HG02885 (cell line): Measurements from ENCODE around the gene TMC6.
"Not testable (repeated sequence)": the region's sequence is repeated elsewhere in the genome, so short reads cannot be mapped to it uniquely, and the experiment has no call there.

Experiments used
- ATAC-seq: cut with Tn5 transposase; IDR thresholded peaks from one replicate; pipeline ENCODE4 v1.9.1; 2021; ENCODE audit warnings: mild to moderate bottlenecking; ENCODE audit not compliant: unreplicated experiment, poor library complexity

Gene TMC6

GRCh38 chr17:78089576-78090281, 38.8 kb downstream of the TMC6 start:
- no peak for ATAC-seq

- no peak for ATAC-seq
Measured at GRCh38 chr17:78088529-78088928, 40.0 kb downstream of the TMC6 start.

- ATAC-seq, result no peak
Measured at GRCh38 chr17:78086740-78087139, 41.8 kb downstream of the TMC6 start.

GRCh38 chr17:78082988-78083387, 45.6 kb downstream of the TMC6 start:
- no peak for ATAC-seq

GRCh38 chr17:78082355-78082872, 46.1 kb downstream of the TMC6 start:
- ATAC-seq, result not testable (repeated sequence)

- no peak for ATAC-seq
Measured at GRCh38 chr17:78081551-78081950, 47.0 kb downstream of the TMC6 start.

GRCh38 chr17:78079253-78079652, 49.3 kb downstream of the TMC6 start:
- no peak for ATAC-seq

GRCh38 chr17:78075545-78075944, 53.0 kb downstream of the TMC6 start:
- ATAC-seq, result no peak

- no peak for ATAC-seq
Measured at GRCh38 chr17:78075011-78075410, 53.5 kb downstream of the TMC6 start.

- ATAC-seq, result no peak
Measured at GRCh38 chr17:78072961-78073360, 55.6 kb downstream of the TMC6 start.

- no peak for ATAC-seq
Measured at GRCh38 chr17:78069695-78070094, 58.9 kb downstream of the TMC6 start.

GRCh38 chr17:78066976-78067375, 61.6 kb downstream of the TMC6 start:
- not testable (repeated sequence) for ATAC-seq

GRCh38 chr17:78064708-78065107, 63.8 kb downstream of the TMC6 start:
- no peak for ATAC-seq

GRCh38 chr17:78063489-78063888, 65.1 kb downstream of the TMC6 start:
- no peak for ATAC-seq

GRCh38 chr17:78062596-78062995, 66.0 kb downstream of the TMC6 start:
- no peak for ATAC-seq
